Keratinocyte (primary cell): ENCODE data around the gene NCKIPSD. TPM values are rescaled to one million over a fixed set of nuclear protein-coding genes. Genes with fewer than 3 reads are reported as not detected.

Experiments used
- DNase-seq: peaks from one replicate; pipeline ENCODE4 v3.0.0-alpha.2; 2011; ENCODE audit warnings: low read depth, missing footprints, low spot score
- FAIRE-seq: peaks from 2 replicates; lab custom pipeline; 2011; peaks lifted over from hg19 to GRCh38; lab: Jason Lieb, UNC
- H2AFZ ChIP-seq: 2 replicates; pipeline ENCODE4 v1.6.0; 2012; ENCODE audit warnings: low read length, control low read depth, inconsistent platforms; ENCODE audit not compliant: control insufficient read depth
- H3K27ac ChIP-seq: 2 replicates; pipeline ENCODE4 v1.5.1; 2011; ENCODE audit warnings: low read length; ENCODE audit not compliant: control insufficient read depth, insufficient read depth
- H3K27me3 ChIP-seq: 3 replicates; pipeline ENCODE4 v1.6.0; 2011; ENCODE audit warnings: low read length; ENCODE audit not compliant: control insufficient read depth, insufficient read depth; ENCODE audit errors: extremely low read depth
- H3K36me3 ChIP-seq, 2 experiments: 2 replicates in 1 of 2; 3 replicates in 1 of 2; pipeline ENCODE4 v1.5.1; 2011; ENCODE audit warnings: low read length in 2 of 2, mild to moderate bottlenecking in 1 of 2; ENCODE audit not compliant: control insufficient read depth in 2 of 2, insufficient read depth in 2 of 2; ENCODE audit errors: extremely low read depth in 1 of 2
- H3K4me1 ChIP-seq: 3 replicates; pipeline ENCODE4 v1.5.1; 2011; ENCODE audit warnings: low read length; ENCODE audit not compliant: control insufficient read depth, insufficient read depth; ENCODE audit errors: extremely low read depth
- H3K4me2 ChIP-seq: 3 replicates; pipeline ENCODE4 v1.6.0; 2011; ENCODE audit warnings: low read depth, low read length; ENCODE audit not compliant: control insufficient read depth, insufficient read depth; ENCODE audit errors: extremely low read depth
- H3K4me3 ChIP-seq, 3 experiments: fragments of 200-600 bp in 1 of 3; sonication (generic) in 1 of 3; 2 replicates in 2 of 3; 3 replicates in 1 of 3; pipeline ENCODE4 v1.5.1; 2011 to 2016; ENCODE audit warnings: low read length in 3 of 3, mild to moderate bottlenecking in 3 of 3, control low read depth in 2 of 3, inconsistent platforms in 1 of 3, low read depth in 1 of 3, mixed read lengths in 1 of 3, mixed run types in 1 of 3, moderate library complexity in 1 of 3; ENCODE audit not compliant: control insufficient read depth in 2 of 3, insufficient read depth in 2 of 3; ENCODE audit errors: extremely low read depth in 1 of 3
- H3K79me2 ChIP-seq: 2 replicates; pipeline ENCODE4 v1.6.0; 2012; ENCODE audit warnings: low read length; ENCODE audit not compliant: control insufficient read depth, insufficient read depth
- H3K9ac ChIP-seq: 3 replicates; pipeline ENCODE4 v1.6.0; 2011; ENCODE audit warnings: low read length; ENCODE audit not compliant: control insufficient read depth, insufficient read depth; ENCODE audit errors: extremely low read depth
- H3K9me1 ChIP-seq: 3 replicates; pipeline ENCODE4 v1.6.0; 2011; ENCODE audit warnings: low read length; ENCODE audit not compliant: control insufficient read depth, insufficient read depth; ENCODE audit errors: extremely low read depth
- H3K9me3 ChIP-seq: 2 replicates; pipeline ENCODE4 v1.5.1; 2012; ENCODE audit warnings: low read depth, low read length; ENCODE audit not compliant: control insufficient read depth
- H4K20me1 ChIP-seq: 3 replicates; pipeline ENCODE4 v1.6.0; 2011; ENCODE audit warnings: low read length; ENCODE audit not compliant: control insufficient read depth, insufficient read depth; ENCODE audit errors: extremely low read depth
- CTCF ChIP-seq, 3 experiments: IDR thresholded peaks in 1 of 3; conservative IDR thresholded peaks in 1 of 3; optimal IDR thresholded peaks in 1 of 3; 2 replicates in 2 of 3; 3 replicates in 1 of 3; pipeline versions ENCODE3 to v1.5.1; 2011; ENCODE audit warnings: low read length in 3 of 3, mild to moderate bottlenecking in 3 of 3, moderate library complexity in 2 of 3, control low read depth in 1 of 3, inconsistent platforms in 1 of 3; ENCODE audit not compliant: insufficient read depth in 2 of 3; ENCODE audit errors: extremely low read depth in 1 of 3
- EZH2 ChIP-seq: IDR thresholded peaks from one replicate; pipeline ENCODE4 v1.6.1; 2012; ENCODE audit warnings: inconsistent platforms, mild to moderate bottlenecking, low read length, moderate library complexity
- dilution Hi-C: fragments of 300-500 bp; cut with MboI; formaldehyde crosslinking; loops from one replicate; pipeline ENCODE4 v1.7.0; 2020; ENCODE audit warnings: low sequenced_read_pairs; ENCODE audit not compliant: extremely low pct_ligation_motif_present
- polyA plus RNA-seq, 5 experiments: library from polyadenylated mRNA; depleted of rRNA in 3 of 5; stranded (reverse) in 3 of 5; stranded (forward) in 1 of 5; unstranded in 1 of 5; fragments of >200 nt; gene quantifications; 1 replicate in 1 of 5; 2 replicates in 3 of 5; 3 replicates in 1 of 5; pipeline versions ENCODE4 v1.2.1 to v1.2.3, GENCODE V29; 2011 to 2012; ENCODE audit warnings: missing spikeins in 2 of 5, low read depth in 1 of 5, low replicate concordance in 1 of 5

NCKIPSD gene
- polyA plus RNA-seq, 1 donor (not counting 4 experiments of a cell fraction or from before 2014, with no cell fraction given): 9.8 TPM

GRCh38 chr3:48628277-48629017, 57.3 kb downstream of the NCKIPSD start:
- dilution Hi-C loops: no loop called here

GRCh38 chr3:48625600-48625999, 60.1 kb downstream of the NCKIPSD start:
- no peaks in the 10 kb centered on the region for H3K9me3 ChIP-seq
- H3K27me3 ChIP-seq: no peaks in the 10 kb centered on the region
- no peaks in the 10 kb centered on the region for H3K79me2 ChIP-seq
- no peaks in the 10 kb centered on the region for H3K9me1 ChIP-seq
- no peaks in the 10 kb centered on the region for H3K4me1 ChIP-seq
- H3K4me3 ChIP-seq: no peak overlapping the region
- no peak overlapping the region for H3K27ac ChIP-seq
- H2AFZ ChIP-seq: no peak overlapping the region
- H3K9ac ChIP-seq: no peak overlapping the region
- dilution Hi-C loops: no loop called here
- FAIRE-seq (no peak), DNase-seq (no peak)
- no peaks in the 10 kb centered on the region for H4K20me1 ChIP-seq
- H3K4me2 ChIP-seq: no peak overlapping the region
- peaks cover 29 to 38% of the 10 kb centered on the region in 2 experiments for H3K36me3 ChIP-seq
- TF ChIP-seq EZH2 (no peak), CTCF (optimal IDR thresholded peaks at IDR 0.05 in 1 of 3, IDR thresholded peaks at IDR 0.05 in 1 of 3, conservative IDR thresholded peaks at IDR 0.05 in 1 of 3; ENCODE audit: extremely low read depth in 1 of 3, insufficient read depth in 2 of 3, low read length in 3 of 3) (no peak)

More at GRCh38 chr3:48628277-48629017, 57.3 kb downstream of the NCKIPSD start:
- Histone ChIP-seq H3K79me2 (peaks cover under 1% of the 10 kb centered on the region), H2AFZ (no peak overlapping the region), H3K9ac (no peak overlapping the region), H3K36me3 (peaks cover 45 to 53% of the 10 kb centered on the region in 2 experiments), H3K4me1 (no peaks in the 10 kb centered on the region), H3K4me3 (no peak overlapping the region), H3K9me1 (peaks cover under 1% of the 10 kb centered on the region), H3K4me2 (no peak overlapping the region), H3K9me3 (no peaks in the 10 kb centered on the region), H4K20me1 (no peaks in the 10 kb centered on the region), H3K27me3 (no peaks in the 10 kb centered on the region), H3K27ac (no peak overlapping the region)
- DNase-seq: no peak
- no peak for TF ChIP-seq CTCF (optimal IDR thresholded peaks at IDR 0.05 in 1 of 3, IDR thresholded peaks at IDR 0.05 in 1 of 3, conservative IDR thresholded peaks at IDR 0.05 in 1 of 3; ENCODE audit: extremely low read depth in 1 of 3, insufficient read depth in 2 of 3, low read length in 3 of 3)
- TF ChIP-seq EZH2: no peak
- no peak for FAIRE-seq
